Loucy (cell line): ENCODE measurements around the gene ARRB2.

Experiments
- EZH2phosphoT487 ChIP-seq: fragments of 200-600 bp; IDR thresholded peaks from 2 replicates; pipeline ENCODE4 v1.6.1; 2018; ENCODE audit warnings: antibody characterized with exemption, mild to moderate bottlenecking, moderate library complexity, borderline replicate concordance
- TF ChIP-seq, protein P1 (sequence below): fragments of 200-600 bp; sonication (generic); conservative IDR thresholded peaks from 2 replicates; pipeline ENCODE4 v1.5.1; 2014; ENCODE audit warnings: mild to moderate bottlenecking, antibody characterized with exemption, low read length

DNA sequence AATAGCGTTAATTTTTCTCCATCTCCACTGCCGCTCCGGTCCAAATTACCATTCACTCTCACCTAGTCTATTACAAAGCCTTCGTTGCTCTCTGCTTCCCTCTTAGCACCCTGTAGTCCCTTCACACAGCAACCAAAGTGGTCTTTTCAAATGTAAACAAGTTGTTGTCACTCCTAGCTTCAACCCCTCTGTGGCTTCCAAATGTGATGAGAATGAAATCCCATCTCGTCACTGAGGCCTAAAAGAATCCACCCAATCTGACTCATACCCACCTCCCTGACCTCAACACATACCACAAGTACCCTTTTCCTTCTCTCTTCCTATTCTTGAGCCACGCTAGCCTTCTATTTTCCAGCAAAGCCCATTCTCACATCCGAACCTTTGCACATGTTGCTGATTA is 4.3 kb upstream of the ARRB2 start:
- TF ChIP-seq EZH2phosphoT487: no peak
- TF ChIP-seq, protein P1, sequence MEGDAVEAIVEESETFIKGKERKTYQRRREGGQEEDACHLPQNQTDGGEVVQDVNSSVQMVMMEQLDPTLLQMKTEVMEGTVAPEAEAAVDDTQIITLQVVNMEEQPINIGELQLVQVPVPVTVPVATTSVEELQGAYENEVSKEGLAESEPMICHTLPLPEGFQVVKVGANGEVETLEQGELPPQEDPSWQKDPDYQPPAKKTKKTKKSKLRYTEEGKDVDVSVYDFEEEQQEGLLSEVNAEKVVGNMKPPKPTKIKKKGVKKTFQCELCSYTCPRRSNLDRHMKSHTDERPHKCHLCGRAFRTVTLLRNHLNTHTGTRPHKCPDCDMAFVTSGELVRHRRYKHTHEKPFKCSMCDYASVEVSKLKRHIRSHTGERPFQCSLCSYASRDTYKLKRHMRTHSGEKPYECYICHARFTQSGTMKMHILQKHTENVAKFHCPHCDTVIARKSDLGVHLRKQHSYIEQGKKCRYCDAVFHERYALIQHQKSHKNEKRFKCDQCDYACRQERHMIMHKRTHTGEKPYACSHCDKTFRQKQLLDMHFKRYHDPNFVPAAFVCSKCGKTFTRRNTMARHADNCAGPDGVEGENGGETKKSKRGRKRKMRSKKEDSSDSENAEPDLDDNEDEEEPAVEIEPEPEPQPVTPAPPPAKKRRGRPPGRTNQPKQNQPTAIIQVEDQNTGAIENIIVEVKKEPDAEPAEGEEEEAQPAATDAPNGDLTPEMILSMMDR: no peak
